Measurements from ENCODE around the gene DOCK11.

Gene DOCK11

GRCh38 chrX:118528071-118528737, 32.6 kb downstream of the DOCK11 start:
- Histone ChIP-seq H3K27ac (replicated peaks) (peak overlapping the region; percentile 60), H3K4me3 (replicated peaks; ENCODE audit: insufficient read depth, low read length) (no peak overlapping the region), H3K27me3 (ENCODE audit: insufficient read depth, poor library complexity, severe bottlenecking) (no peaks in the 10 kb centered on the region)
- DNase-seq (ENCODE audit: low read depth in 1 of 2, low spot score in 1 of 2), result peak in 1 of 2 experiments; percentile 34
- TF ChIP-seq, protein P1, sequence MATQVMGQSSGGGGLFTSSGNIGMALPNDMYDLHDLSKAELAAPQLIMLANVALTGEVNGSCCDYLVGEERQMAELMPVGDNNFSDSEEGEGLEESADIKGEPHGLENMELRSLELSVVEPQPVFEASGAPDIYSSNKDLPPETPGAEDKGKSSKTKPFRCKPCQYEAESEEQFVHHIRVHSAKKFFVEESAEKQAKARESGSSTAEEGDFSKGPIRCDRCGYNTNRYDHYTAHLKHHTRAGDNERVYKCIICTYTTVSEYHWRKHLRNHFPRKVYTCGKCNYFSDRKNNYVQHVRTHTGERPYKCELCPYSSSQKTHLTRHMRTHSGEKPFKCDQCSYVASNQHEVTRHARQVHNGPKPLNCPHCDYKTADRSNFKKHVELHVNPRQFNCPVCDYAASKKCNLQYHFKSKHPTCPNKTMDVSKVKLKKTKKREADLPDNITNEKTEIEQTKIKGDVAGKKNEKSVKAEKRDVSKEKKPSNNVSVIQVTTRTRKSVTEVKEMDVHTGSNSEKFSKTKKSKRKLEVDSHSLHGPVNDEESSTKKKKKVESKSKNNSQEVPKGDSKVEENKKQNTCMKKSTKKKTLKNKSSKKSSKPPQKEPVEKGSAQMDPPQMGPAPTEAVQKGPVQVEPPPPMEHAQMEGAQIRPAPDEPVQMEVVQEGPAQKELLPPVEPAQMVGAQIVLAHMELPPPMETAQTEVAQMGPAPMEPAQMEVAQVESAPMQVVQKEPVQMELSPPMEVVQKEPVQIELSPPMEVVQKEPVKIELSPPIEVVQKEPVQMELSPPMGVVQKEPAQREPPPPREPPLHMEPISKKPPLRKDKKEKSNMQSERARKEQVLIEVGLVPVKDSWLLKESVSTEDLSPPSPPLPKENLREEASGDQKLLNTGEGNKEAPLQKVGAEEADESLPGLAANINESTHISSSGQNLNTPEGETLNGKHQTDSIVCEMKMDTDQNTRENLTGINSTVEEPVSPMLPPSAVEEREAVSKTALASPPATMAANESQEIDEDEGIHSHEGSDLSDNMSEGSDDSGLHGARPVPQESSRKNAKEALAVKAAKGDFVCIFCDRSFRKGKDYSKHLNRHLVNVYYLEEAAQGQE (IDR thresholded peaks at IDR 0.05; ENCODE audit: insufficient replicate concordance, low read depth), result no peak
- no peak for TF ChIP-seq CTCF (IDR thresholded peaks at IDR 0.05; ENCODE audit: insufficient read depth, low read length)
- no peak for TF ChIP-seq GABPA (IDR thresholded peaks at IDR 0.05; ENCODE audit: low read depth)
- no peak for TF ChIP-seq SPI1 (IDR thresholded peaks at IDR 0.05; ENCODE audit: borderline replicate concordance, low read depth)
- no peak for TF ChIP-seq POLR2AphosphoS5 (IDR thresholded peaks at IDR 0.05; ENCODE audit: low read depth)

- Histone ChIP-seq H3K27ac (replicated peaks) (no peak overlapping the region), H3K4me3 (replicated peaks; ENCODE audit: insufficient read depth, low read length) (no peak overlapping the region), H3K27me3 (ENCODE audit: insufficient read depth, poor library complexity, severe bottlenecking) (no peaks in the 10 kb centered on the region)
- TF ChIP-seq CTCF (IDR thresholded peaks at IDR 0.05; ENCODE audit: insufficient read depth, low read length) (no peak), GABPA (IDR thresholded peaks at IDR 0.05; ENCODE audit: low read depth) (no peak), SPI1 (IDR thresholded peaks at IDR 0.05; ENCODE audit: borderline replicate concordance, low read depth) (no peak), POLR2AphosphoS5 (IDR thresholded peaks at IDR 0.05; ENCODE audit: low read depth) (no peak)
- TF ChIP-seq, protein P1 (IDR thresholded peaks at IDR 0.05; ENCODE audit: insufficient replicate concordance, low read depth), result no peak
- DNase-seq (ENCODE audit: low read depth in 1 of 2, low spot score in 1 of 2), result no peak
Measured at GRCh38 chrX:118530219-118530911, 34.8 kb downstream of the DOCK11 start.

DNA sequence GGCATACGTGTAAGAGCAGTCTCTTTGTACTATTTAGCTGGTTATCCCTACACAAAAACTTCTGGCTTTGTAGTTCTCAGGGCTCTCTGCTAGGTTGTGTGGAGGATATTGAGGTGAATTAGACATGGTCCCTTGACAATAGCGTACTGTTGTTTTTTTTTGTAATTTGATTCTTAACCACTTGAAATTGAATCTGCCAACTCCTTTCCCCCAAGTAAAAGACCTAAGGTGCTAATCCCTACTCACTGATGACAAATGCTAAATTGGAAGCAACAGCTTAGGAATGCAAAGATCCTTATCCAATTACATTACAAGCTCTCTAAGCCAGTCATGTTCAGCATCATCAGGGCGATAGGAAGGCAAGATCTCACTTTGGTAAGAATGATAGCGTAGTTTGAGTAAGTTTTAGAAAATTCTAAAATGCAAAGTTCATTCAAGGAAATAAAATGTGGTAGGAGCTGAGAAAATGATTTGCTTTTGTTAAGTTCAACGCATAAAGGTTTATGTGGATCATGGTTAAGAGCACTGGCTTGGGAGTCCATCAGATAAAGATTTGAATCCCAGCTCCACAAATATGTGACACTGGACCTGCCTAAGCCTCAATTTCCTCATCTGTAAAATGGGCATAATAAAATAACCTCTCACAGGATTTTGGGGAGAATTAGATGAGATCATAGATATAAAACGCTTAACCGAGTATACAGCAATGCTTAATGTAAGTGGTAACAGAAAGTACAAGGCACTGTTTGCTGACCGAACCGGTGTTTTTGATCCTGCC, 39.3 kb downstream of the DOCK11 start:
- no peak for TF ChIP-seq CTCF (IDR thresholded peaks at IDR 0.05; ENCODE audit: insufficient read depth, low read length)
- TF ChIP-seq SPI1 (IDR thresholded peaks at IDR 0.05; ENCODE audit: borderline replicate concordance, low read depth), result no peak
- TF ChIP-seq GABPA (IDR thresholded peaks at IDR 0.05; ENCODE audit: low read depth), result no peak
- no peak for TF ChIP-seq POLR2AphosphoS5 (IDR thresholded peaks at IDR 0.05; ENCODE audit: low read depth)
- TF ChIP-seq, protein P1 (IDR thresholded peaks at IDR 0.05; ENCODE audit: insufficient replicate concordance, low read depth), result no peak
- no peaks in the 10 kb centered on the region for H3K27me3 ChIP-seq (ENCODE audit: insufficient read depth, poor library complexity, severe bottlenecking)
- H3K27ac ChIP-seq (replicated peaks), result no peak overlapping the region
- no peak for DNase-seq (ENCODE audit: low read depth in 1 of 2, low spot score in 1 of 2)
- no peak overlapping the region for H3K4me3 ChIP-seq (replicated peaks; ENCODE audit: insufficient read depth, low read length)
